Hepatocyte (in vitro differentiated cells): Measurements from ENCODE around the gene IGLON5. TPM values are rescaled to one million over a fixed set of nuclear protein-coding genes. Genes with fewer than 3 reads are reported as not detected.

Experiments used
- DNase-seq: peaks from one replicate; pipeline ENCODE4 v3.0.0-alpha.2; 2016; ENCODE audit warnings: low spot score
- H2AFZ ChIP-seq: fragments of 200-600 bp; sonication (generic); 2 replicates; pipeline ENCODE4 v1.6.0; 2016; ENCODE audit warnings: antibody characterized with exemption, mild to moderate bottlenecking
- H3K27ac ChIP-seq: fragments of 200-600 bp; sonication (generic); 2 replicates; pipeline ENCODE4 v1.5.1; 2016; ENCODE audit warnings: mild to moderate bottlenecking
- H3K27me3 ChIP-seq: fragments of 200-600 bp; sonication (generic); 2 replicates; pipeline ENCODE4 v1.6.1; 2016
- H3K36me3 ChIP-seq: fragments of 200-600 bp; sonication (generic); replicated peaks from 2 replicates; pipeline ENCODE4 v1.5.1; 2016; ENCODE audit warnings: low read depth; ENCODE audit not compliant: insufficient read depth
- H3K4me1 ChIP-seq: fragments of 200-600 bp; sonication (generic); 2 replicates; pipeline ENCODE4 v1.5.1; 2016; ENCODE audit warnings: mild to moderate bottlenecking, moderate library complexity; ENCODE audit not compliant: insufficient read depth
- H3K4me2 ChIP-seq: fragments of 200-600 bp; sonication (generic); 2 replicates; pipeline ENCODE4 v1.6.0; 2016
- H3K4me3 ChIP-seq: fragments of 200-600 bp; sonication (generic); 2 replicates; pipeline ENCODE4 v1.5.1; 2016; ENCODE audit warnings: mild to moderate bottlenecking
- H3K79me2 ChIP-seq: fragments of 200-600 bp; sonication (generic); 2 replicates; pipeline ENCODE4 v1.6.0; 2017; ENCODE audit warnings: mild to moderate bottlenecking
- H3K9me2 ChIP-seq: fragments of 200-600 bp; sonication (generic); replicated peaks from 2 replicates; pipeline ENCODE4 v1.6.0; 2017; ENCODE audit warnings: mild to moderate bottlenecking; ENCODE audit not compliant: insufficient read depth
- H3K9me3 ChIP-seq: fragments of 200-600 bp; sonication (generic); 2 replicates; pipeline ENCODE4 v1.5.1; 2016; ENCODE audit warnings: low read depth, mild to moderate bottlenecking
- H4K20me1 ChIP-seq: fragments of 200-600 bp; sonication (generic); 2 replicates; pipeline ENCODE4 v1.6.0; 2016; ENCODE audit warnings: mild to moderate bottlenecking; ENCODE audit not compliant: insufficient read depth, poor library complexity, severe bottlenecking
- EZH2 ChIP-seq: fragments of 200-600 bp; sonication (generic); IDR thresholded peaks from 2 replicates; pipeline ENCODE4 v1.6.1; 2016; ENCODE audit warnings: antibody characterized with exemption, mild to moderate bottlenecking, borderline replicate concordance
- EZH2phosphoT487 ChIP-seq: fragments of 200-600 bp; sonication (generic); IDR thresholded peaks from one replicate; pipeline ENCODE4 v1.6.1; 2018; ENCODE audit warnings: antibody characterized with exemption, mild to moderate bottlenecking, low read depth, moderate library complexity; ENCODE audit not compliant: unreplicated experiment, severe bottlenecking
- WGBS: methylation state at CpG from one replicate; pipeline ENCODE4 v1.1.6; 2016; ENCODE audit warnings: low lambda C conversion rate; ENCODE audit errors: missing lambda C conversion rate; 5-methylcytosine and 5-hydroxymethylcytosine counted together
- polyA plus RNA-seq: library from polyadenylated mRNA; unstranded; fragments of >200 nt; fragmentation: Nextera tagmentation; extraction: Ambion mirVana; gene quantifications from 2 replicates; pipeline ENCODE4 v1.2.1, GENCODE V29; 2016
- total RNA-seq: library from RNA; depleted of rRNA; stranded (reverse); fragments of >200 nt; gene quantifications from 2 replicates; pipeline ENCODE4 v1.2.3, GENCODE V29; 2014
- TF ChIP-seq, protein P1 (sequence below): fragments of 200-600 bp; sonication (generic); IDR thresholded peaks from 2 replicates; pipeline ENCODE4 v1.5.1; 2016; ENCODE audit warnings: antibody characterized with exemption, mild to moderate bottlenecking; ENCODE audit not compliant: poor library complexity

IGLON5 gene
- total and polyA plus RNA-seq, 2 experiments from 2014 or later: 2.4 to 5.0 TPM

DNA sequence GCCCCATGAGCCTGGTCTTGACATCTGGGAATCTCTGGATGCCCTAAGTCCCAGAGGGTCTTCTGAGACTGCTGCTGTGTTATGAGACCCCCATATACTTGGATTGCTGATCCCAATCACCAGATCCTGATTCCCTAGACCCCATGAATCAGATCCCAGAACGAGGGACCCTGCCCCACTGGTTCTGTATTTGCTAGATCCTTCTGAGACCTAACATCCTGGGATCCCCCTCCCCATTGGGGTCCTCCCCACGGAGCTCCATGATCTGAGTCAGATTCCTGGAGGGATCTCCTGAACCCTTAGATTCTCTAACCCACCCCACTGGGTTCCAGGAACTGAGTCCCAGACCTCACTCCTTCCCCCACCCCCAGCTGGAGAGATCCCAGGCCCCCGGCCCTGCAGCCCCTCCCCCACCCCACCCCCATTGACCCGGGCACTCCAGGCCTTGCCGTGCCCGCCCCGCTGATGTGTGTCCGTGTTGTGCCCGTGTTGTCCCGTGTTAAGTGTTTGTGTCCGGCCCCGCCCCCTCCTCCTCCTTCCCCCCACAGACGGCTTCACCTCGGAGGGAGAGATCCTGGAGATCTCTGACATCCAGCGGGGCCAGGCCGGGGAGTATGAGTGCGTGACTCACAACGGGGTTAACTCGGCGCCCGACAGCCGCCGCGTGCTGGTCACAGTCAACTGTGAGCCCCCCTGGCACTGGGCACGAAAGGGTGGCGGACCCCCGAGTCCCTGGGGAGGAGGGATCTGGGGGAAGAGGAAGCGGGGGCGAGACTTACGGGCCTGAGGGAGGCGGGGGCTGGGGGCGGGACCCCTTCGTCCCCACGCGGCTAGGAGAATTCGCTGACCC is 15.0 kb downstream of the IGLON5 start:
- Histone ChIP-seq H3K79me2 (no peaks in the 10 kb centered on the region), H3K4me3 (no peak overlapping the region), H4K20me1 (no peaks in the 10 kb centered on the region), H3K27me3 (no peaks in the 10 kb centered on the region), H3K36me3 (no peaks in the 10 kb centered on the region), H3K4me1 (no peaks in the 10 kb centered on the region), H3K9me3 (no peaks in the 10 kb centered on the region), H3K9me2 (no peaks in the 10 kb centered on the region), H3K4me2 (no peak overlapping the region), H3K27ac (no peak overlapping the region), H2AFZ (no peak overlapping the region)
- 71% methylated on average over 16 of the region's 36 CpGs for WGBS
- no peak for DNase-seq
- TF ChIP-seq, protein P1, sequence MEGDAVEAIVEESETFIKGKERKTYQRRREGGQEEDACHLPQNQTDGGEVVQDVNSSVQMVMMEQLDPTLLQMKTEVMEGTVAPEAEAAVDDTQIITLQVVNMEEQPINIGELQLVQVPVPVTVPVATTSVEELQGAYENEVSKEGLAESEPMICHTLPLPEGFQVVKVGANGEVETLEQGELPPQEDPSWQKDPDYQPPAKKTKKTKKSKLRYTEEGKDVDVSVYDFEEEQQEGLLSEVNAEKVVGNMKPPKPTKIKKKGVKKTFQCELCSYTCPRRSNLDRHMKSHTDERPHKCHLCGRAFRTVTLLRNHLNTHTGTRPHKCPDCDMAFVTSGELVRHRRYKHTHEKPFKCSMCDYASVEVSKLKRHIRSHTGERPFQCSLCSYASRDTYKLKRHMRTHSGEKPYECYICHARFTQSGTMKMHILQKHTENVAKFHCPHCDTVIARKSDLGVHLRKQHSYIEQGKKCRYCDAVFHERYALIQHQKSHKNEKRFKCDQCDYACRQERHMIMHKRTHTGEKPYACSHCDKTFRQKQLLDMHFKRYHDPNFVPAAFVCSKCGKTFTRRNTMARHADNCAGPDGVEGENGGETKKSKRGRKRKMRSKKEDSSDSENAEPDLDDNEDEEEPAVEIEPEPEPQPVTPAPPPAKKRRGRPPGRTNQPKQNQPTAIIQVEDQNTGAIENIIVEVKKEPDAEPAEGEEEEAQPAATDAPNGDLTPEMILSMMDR: no peak
- no peak for TF ChIP-seq EZH2phosphoT487
- no peak for TF ChIP-seq EZH2

GRCh38 chr19:51327066-51328001 is 15.9 kb downstream of the IGLON5 start:
- 46% methylated on average over 43 of the region's 75 CpGs for WGBS
- H3K9me2 ChIP-seq: no peaks in the 10 kb centered on the region
- peak overlapping the region; percentile 59 for H3K4me2 ChIP-seq
- no peaks in the 10 kb centered on the region for H3K9me3 ChIP-seq
- H3K4me1 ChIP-seq: no peaks in the 10 kb centered on the region
- no peaks in the 10 kb centered on the region for H3K36me3 ChIP-seq
- TF ChIP-seq EZH2phosphoT487 (no peak), EZH2 (no peak)
- TF ChIP-seq, protein P1: no peak
- no peak overlapping the region for H2AFZ ChIP-seq
- H3K79me2 ChIP-seq: no peaks in the 10 kb centered on the region
- peak; percentile 59 for DNase-seq
- H3K27me3 ChIP-seq: no peaks in the 10 kb centered on the region
- H3K27ac ChIP-seq: no peak overlapping the region
- no peak overlapping the region for H3K4me3 ChIP-seq
- no peaks in the 10 kb centered on the region for H4K20me1 ChIP-seq

- H3K9me2 ChIP-seq: no peaks in the 10 kb centered on the region
- no peaks in the 10 kb centered on the region for H3K79me2 ChIP-seq
- no peaks in the 10 kb centered on the region for H3K36me3 ChIP-seq
- no peaks in the 10 kb centered on the region for H3K9me3 ChIP-seq
- H2AFZ ChIP-seq: no peak overlapping the region
- H3K27me3 ChIP-seq: no peaks in the 10 kb centered on the region
- no peak overlapping the region for H3K27ac ChIP-seq
- H3K4me1 ChIP-seq: no peaks in the 10 kb centered on the region
- no peak for DNase-seq
- no peaks in the 10 kb centered on the region for H4K20me1 ChIP-seq
- H3K4me2 ChIP-seq: no peak overlapping the region
- TF ChIP-seq EZH2 (no peak), EZH2phosphoT487 (no peak)
- TF ChIP-seq, protein P1: no peak
- whole genome bisulfite sequencing: 96% methylated on average over 5 of the region's 5 CpGs
- no peak overlapping the region for H3K4me3 ChIP-seq
Measured at GRCh38 chr19:51329411-51329810, 18.0 kb downstream of the IGLON5 start.
